Head of caudate nucleus (tissue), 42 donors: ENCODE measurements around the gene CIDEA.
"Not testable (repeated sequence)": the region's sequence is repeated elsewhere in the genome, so short reads cannot be mapped to it uniquely, and the experiment has no call there.

Experiments used
- DNase-seq, 42 donors: peaks; one replicate each; pipeline versions ENCODE4 v3.0.0 to v3.0.0-alpha.2; 2020 to 2021; ENCODE audit warnings: mixed read lengths in 7 of 42
- intact Hi-C: fragments of 100-400 bp; cut with DNase I; formaldehyde crosslinking; loops from one replicate; pipeline ENCODE4 v1.15.0; 2022

CIDEA gene

GRCh38 chr18:12236934-12237832, 17.0 kb upstream of the CIDEA start:
- DNase-seq, result peak; percentile 25 to 85 (median 70)
- intact Hi-C loops, result no loop called here

GRCh38 chr18:12238826-12239225, 15.3 kb upstream of the CIDEA start:
- intact Hi-C loops, result no loop called here
- DNase-seq, result no peak

GRCh38 chr18:12239431-12239830, 14.7 kb upstream of the CIDEA start:
- intact Hi-C loops, result no loop called here

GRCh38 chr18:12242658-12243260, 11.4 kb upstream of the CIDEA start:
- intact Hi-C loops, result no loop called here
- peak in 2 of 42 donors; percentile 3 to 6 for DNase-seq

More at GRCh38 chr18:12239431-12239830, 14.7 kb upstream of the CIDEA start:
- DNase-seq, result no peak

GRCh38 chr18:12243272-12243671, 10.9 kb upstream of the CIDEA start:
- intact Hi-C loops, result not testable (repeated sequence)
- peak in 3 of 42 donors; percentile 8 to 36 (median 23) for DNase-seq

- DNase-seq, result peak in 2 of 42 donors; percentile 6 to 31
- intact Hi-C loops, result no loop called here
Measured at GRCh38 chr18:12245793-12246135, 8.4 kb upstream of the CIDEA start.

GRCh38 chr18:12246849-12247808, 7.0 kb upstream of the CIDEA start:
- peak in 2 of 42 donors; percentile 14 to 35 for DNase-seq

GRCh38 chr18:12247946-12248345, 6.2 kb upstream of the CIDEA start:
- DNase-seq, result no peak
- intact Hi-C loops, result no loop called here

More at GRCh38 chr18:12246849-12247808, 7.0 kb upstream of the CIDEA start:
- intact Hi-C loops, result no loop called here

GRCh38 chr18:12248926-12249720, 5.0 kb upstream of the CIDEA start:
- intact Hi-C loops, result no loop called here
- peak in 2 of 42 donors; percentile 13 to 18 for DNase-seq

GRCh38 chr18:12251311-12251710, 2.9 kb upstream of the CIDEA start:
- no peak for DNase-seq
- intact Hi-C loops, result no loop called here

GRCh38 chr18:12252061-12252460, 2.1 kb upstream of the CIDEA start:
- intact Hi-C loops, result no loop called here
- no peak for DNase-seq

GRCh38 chr18:12253027-12253426, 1.1 kb upstream of the CIDEA start:
- DNase-seq, result no peak

GRCh38 chr18:12253663-12254135, 462 bp upstream of the CIDEA start:
- DNase-seq, result no peak
- intact Hi-C loops, result no loop called here

More at GRCh38 chr18:12253027-12253426, 1.1 kb upstream of the CIDEA start:
- intact Hi-C loops, result no loop called here

GRCh38 chr18:12254820-12255511, 805 bp downstream of the CIDEA start:
- intact Hi-C loops, result no loop called here
- DNase-seq, result no peak

- DNase-seq, result peak in 39 of 42 donors; percentile 21 to 89 (median 60)
Measured at GRCh38 chr18:12255626-12256026, 1.5 kb downstream of the CIDEA start.

GRCh38 chr18:12256951-12257350, 2.8 kb downstream of the CIDEA start:
- DNase-seq, result peak in 1 of 42 donors; percentile 18
- intact Hi-C loops, result no loop called here

More at GRCh38 chr18:12255626-12256026, 1.5 kb downstream of the CIDEA start:
- intact Hi-C loops, result no loop called here

- intact Hi-C loops, result no loop called here
- DNase-seq, result peak in 10 of 42 donors; percentile 16 to 65 (median 50)
Measured at GRCh38 chr18:12257996-12258718, 4.0 kb downstream of the CIDEA start.
